Endodermal cell (in vitro differentiated cells): Measurements from ENCODE around the gene BFSP2. TPM values are rescaled to one million over a fixed set of nuclear protein-coding genes. Genes with fewer than 3 reads are reported as not detected.

Experiments
- DNase-seq: peaks from one replicate; pipeline ENCODE4 v3.0.0-alpha.2; 2017
- H3K27ac ChIP-seq: 2 replicates; pipeline ENCODE4 v1.5.1; 2013; ENCODE audit warnings: mild to moderate bottlenecking, low read depth, low read length, moderate library complexity
- H3K27me3 ChIP-seq: 2 replicates; pipeline ENCODE4 v1.6.1; 2013; ENCODE audit warnings: mild to moderate bottlenecking, low read length, moderate library complexity; ENCODE audit not compliant: insufficient read depth, control insufficient read depth, poor library complexity, severe bottlenecking
- H3K36me3 ChIP-seq: 2 replicates; pipeline ENCODE4 v1.7.0; 2013; ENCODE audit warnings: mild to moderate bottlenecking, low read length, moderate library complexity; ENCODE audit not compliant: control insufficient read depth, insufficient read depth
- H3K4me1 ChIP-seq: one replicate; pipeline ENCODE4 v1.7.0; 2013; ENCODE audit warnings: low read length; ENCODE audit not compliant: control insufficient read depth, insufficient read depth
- H3K4me3 ChIP-seq: 2 replicates; pipeline ENCODE4 v1.5.1; 2013; ENCODE audit warnings: mild to moderate bottlenecking, low read length, moderate library complexity
- H3K9ac ChIP-seq: 2 replicates; pipeline ENCODE4 v1.6.1; 2013; ENCODE audit warnings: mild to moderate bottlenecking, low read length, moderate library complexity; ENCODE audit not compliant: poor library complexity, severe bottlenecking; ENCODE audit errors: extremely low read depth
- H3K9me3 ChIP-seq: 2 replicates; pipeline ENCODE4 v1.6.1; 2013; ENCODE audit warnings: mild to moderate bottlenecking, low read length, moderate library complexity; ENCODE audit not compliant: control insufficient read depth
- H3K27ac Mint-ChIP-seq: 2 replicates; pipeline ENCODE4 v1.8.0; 2020; ENCODE audit warnings: mixed read lengths
- H3K27me3 Mint-ChIP-seq: 2 replicates; pipeline ENCODE4 v1.8.0; 2021; ENCODE audit warnings: mild to moderate bottlenecking, mixed read lengths; ENCODE audit not compliant: insufficient read depth
- H3K36me3 Mint-ChIP-seq: 2 replicates; pipeline ENCODE4 v1.8.0; 2020; ENCODE audit warnings: low read depth, mixed read lengths
- H3K4me1 Mint-ChIP-seq: 2 replicates; pipeline ENCODE4 v1.8.0; 2020; ENCODE audit warnings: mixed read lengths
- H3K4me3 Mint-ChIP-seq: 2 replicates; pipeline ENCODE4 v1.8.0; 2020; ENCODE audit warnings: mild to moderate bottlenecking, moderate library complexity, mixed read lengths
- H3K9me3 Mint-ChIP-seq: 2 replicates; pipeline ENCODE4 v1.8.0; 2020; ENCODE audit warnings: mild to moderate bottlenecking, mixed read lengths
- WGBS, 2 experiments: methylation state at CpG; one replicate each; pipeline versions ENCODE4 v1.1.5 to v1.1.7; 2013; ENCODE audit warnings: missing lambda C conversion rate in 2 of 2, mixed read lengths in 1 of 2; ENCODE audit not compliant: insufficient coverage in 1 of 2, insufficient read length in 1 of 2; 5-methylcytosine and 5-hydroxymethylcytosine counted together
- total RNA-seq, 2 donors: library from RNA; stranded (reverse); fragmentation: NEBNext Ultra II Directional in 1 of 2; extraction: Animal tissue kit (Norgen Biotek cat#: 25700) in 1 of 2; gene quantifications; 2 replicates in 1 of 2; 3 replicates in 1 of 2; pipeline ENCODE4 v1.2.1, GENCODE V29; 2021
- TF ChIP-seq, protein P1 (sequence below): fragments of 200-600 bp; sonication (generic); conservative IDR thresholded peaks from 2 replicates; pipeline ENCODE4 v1.5.0; 2021; ENCODE audit warnings: antibody characterized with exemption, mild to moderate bottlenecking

BFSP2 gene
- total RNA-seq, 2 donors from 2014 or later, result not detected

DNA sequence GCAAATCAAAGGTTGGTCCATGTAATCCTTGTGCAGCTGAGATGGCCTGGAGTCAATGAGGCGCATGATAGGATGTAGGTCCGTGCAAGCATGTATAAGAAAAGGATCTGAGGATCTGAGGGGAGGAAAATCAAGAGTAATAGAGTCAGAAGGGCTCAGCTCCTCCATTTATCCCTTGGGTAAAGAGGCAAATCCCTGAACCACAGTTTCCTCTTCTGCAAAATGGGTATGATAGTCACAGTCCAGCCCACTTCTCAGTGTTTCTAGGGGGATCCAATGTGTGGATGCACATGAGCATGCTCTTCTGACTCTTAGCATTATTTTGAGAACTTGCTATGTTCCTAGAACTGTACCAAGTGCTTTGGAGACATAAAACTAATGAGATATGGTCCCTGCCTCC, 67.9 kb downstream of the BFSP2 start:
- Histone ChIP-seq H3K4me1 (peaks cover 3% of the 10 kb centered on the region), H3K9me3 (no peaks in the 10 kb centered on the region), H3K4me3 (no peak overlapping the region), H3K9ac (no peak overlapping the region), H3K36me3 (no peaks in the 10 kb centered on the region), H3K27me3 (no peaks in the 10 kb centered on the region), H3K27ac (no peak overlapping the region)
- Mint-ChIP-seq H3K27me3 (peaks cover 18% of the 10 kb centered on the region), H3K4me1 (peaks cover 10% of the 10 kb centered on the region), H3K27ac (no peak overlapping the region), H3K4me3 (no peak overlapping the region), H3K9me3 (no peaks in the 10 kb centered on the region), H3K36me3 (no peaks in the 10 kb centered on the region)
- WGBS, 2 experiments, result 90 to 100% methylated on average over 2 of the region's 2 CpGs
- no peak for DNase-seq
- TF ChIP-seq, protein P1, sequence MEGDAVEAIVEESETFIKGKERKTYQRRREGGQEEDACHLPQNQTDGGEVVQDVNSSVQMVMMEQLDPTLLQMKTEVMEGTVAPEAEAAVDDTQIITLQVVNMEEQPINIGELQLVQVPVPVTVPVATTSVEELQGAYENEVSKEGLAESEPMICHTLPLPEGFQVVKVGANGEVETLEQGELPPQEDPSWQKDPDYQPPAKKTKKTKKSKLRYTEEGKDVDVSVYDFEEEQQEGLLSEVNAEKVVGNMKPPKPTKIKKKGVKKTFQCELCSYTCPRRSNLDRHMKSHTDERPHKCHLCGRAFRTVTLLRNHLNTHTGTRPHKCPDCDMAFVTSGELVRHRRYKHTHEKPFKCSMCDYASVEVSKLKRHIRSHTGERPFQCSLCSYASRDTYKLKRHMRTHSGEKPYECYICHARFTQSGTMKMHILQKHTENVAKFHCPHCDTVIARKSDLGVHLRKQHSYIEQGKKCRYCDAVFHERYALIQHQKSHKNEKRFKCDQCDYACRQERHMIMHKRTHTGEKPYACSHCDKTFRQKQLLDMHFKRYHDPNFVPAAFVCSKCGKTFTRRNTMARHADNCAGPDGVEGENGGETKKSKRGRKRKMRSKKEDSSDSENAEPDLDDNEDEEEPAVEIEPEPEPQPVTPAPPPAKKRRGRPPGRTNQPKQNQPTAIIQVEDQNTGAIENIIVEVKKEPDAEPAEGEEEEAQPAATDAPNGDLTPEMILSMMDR, result no peak

DNA sequence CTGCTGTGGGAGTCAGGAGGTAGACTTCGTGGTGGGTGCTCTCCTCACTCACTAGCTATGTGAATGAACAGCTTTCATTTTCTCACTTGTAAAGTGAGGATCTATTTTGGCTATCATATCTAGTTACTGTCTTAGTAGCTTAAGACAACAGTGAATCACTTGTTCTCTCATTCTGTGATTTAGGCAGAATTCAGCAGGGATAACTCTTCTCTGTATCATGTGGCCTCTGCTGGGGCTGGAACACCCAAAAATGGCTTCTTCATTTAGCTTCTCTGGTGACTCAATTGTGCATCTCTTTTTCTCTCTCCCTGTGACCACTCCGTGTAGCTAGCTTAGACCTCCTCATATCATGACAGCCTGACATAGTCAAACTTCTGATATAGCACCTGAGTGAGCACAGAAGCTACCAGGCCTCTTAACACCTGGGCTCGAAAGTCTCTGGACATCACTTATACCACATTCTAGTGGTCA, 68.4 kb downstream of the BFSP2 start:
- 72 to 90% methylated on average over 2 to 3 of the region's 3 CpGs for WGBS, 2 experiments
- peaks cover 3% of the 10 kb centered on the region for H3K4me1 ChIP-seq

DNA sequence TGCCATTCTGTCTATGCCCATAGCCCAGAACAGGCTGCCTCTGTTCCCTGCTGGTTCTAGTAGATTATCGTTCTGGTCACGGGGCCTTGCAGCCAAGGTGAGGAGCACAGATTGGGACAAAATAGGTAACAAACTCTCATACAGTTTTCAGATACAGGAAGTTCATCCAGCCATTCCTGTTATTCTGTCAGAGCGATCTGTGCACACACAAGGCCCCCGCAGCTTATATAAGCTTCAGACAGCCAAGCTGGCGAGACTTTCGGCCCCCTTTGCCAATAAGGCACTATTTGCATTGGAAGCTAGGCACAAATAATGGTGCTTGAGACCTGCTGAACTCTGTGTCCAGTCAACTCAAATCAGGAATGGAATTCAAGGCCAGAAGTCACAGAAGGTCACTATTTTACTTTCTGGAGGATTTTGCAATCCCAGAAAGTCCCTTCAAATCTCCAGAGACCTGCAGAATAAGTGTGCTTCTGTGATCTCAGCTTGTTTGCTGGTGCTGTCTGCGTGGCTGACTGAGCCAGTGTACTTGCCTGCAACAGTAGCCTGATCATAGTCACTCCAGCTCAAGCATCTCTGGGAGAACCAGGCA, 69.4 kb downstream of the BFSP2 start:
- Mint-ChIP-seq H3K27me3 (peaks cover 18% of the 10 kb centered on the region), H3K27ac (no peak overlapping the region), H3K4me3 (no peak overlapping the region), H3K4me1 (peaks cover 15% of the 10 kb centered on the region), H3K9me3 (no peaks in the 10 kb centered on the region), H3K36me3 (no peaks in the 10 kb centered on the region)
- Histone ChIP-seq H3K36me3 (no peaks in the 10 kb centered on the region), H3K4me1 (peaks cover 5% of the 10 kb centered on the region), H3K4me3 (no peak overlapping the region), H3K9ac (no peak overlapping the region), H3K27me3 (no peaks in the 10 kb centered on the region), H3K27ac (no peak overlapping the region), H3K9me3 (no peaks in the 10 kb centered on the region)
- no peak for DNase-seq
- TF ChIP-seq, protein P1, result no peak
- WGBS, 2 experiments, result 95 to 98% methylated on average over 4 to 7 of the region's 7 CpGs

More for the DNA sequence above, 68.4 kb downstream of the BFSP2 start:
- H3K9me3 ChIP-seq, result no peaks in the 10 kb centered on the region
- no peaks in the 10 kb centered on the region for H3K27me3 ChIP-seq
- H3K4me3 Mint-ChIP-seq, result no peak overlapping the region
- peaks cover 15% of the 10 kb centered on the region for H3K4me1 Mint-ChIP-seq
- DNase-seq, result no peak
- no peaks in the 10 kb centered on the region for H3K9me3 Mint-ChIP-seq
- no peak overlapping the region for H3K9ac ChIP-seq
- H3K27ac Mint-ChIP-seq, result no peak overlapping the region
- H3K27ac ChIP-seq, result no peak overlapping the region
- H3K27me3 Mint-ChIP-seq, result peaks cover 18% of the 10 kb centered on the region
- no peaks in the 10 kb centered on the region for H3K36me3 Mint-ChIP-seq
- H3K4me3 ChIP-seq, result no peak overlapping the region
- TF ChIP-seq, protein P1, result no peak
- H3K36me3 ChIP-seq, result no peaks in the 10 kb centered on the region
